8988T (cell line): ENCODE results near the gene SEMA3F.
"Not testable (repeated sequence)": the region's sequence is repeated elsewhere in the genome, so short reads cannot be mapped to it uniquely, and the experiment has no call there.

Source experiments
- DNase-seq: peaks from one replicate; pipeline ENCODE4 v3.0.0; 2011

Gene SEMA3F

DNA sequence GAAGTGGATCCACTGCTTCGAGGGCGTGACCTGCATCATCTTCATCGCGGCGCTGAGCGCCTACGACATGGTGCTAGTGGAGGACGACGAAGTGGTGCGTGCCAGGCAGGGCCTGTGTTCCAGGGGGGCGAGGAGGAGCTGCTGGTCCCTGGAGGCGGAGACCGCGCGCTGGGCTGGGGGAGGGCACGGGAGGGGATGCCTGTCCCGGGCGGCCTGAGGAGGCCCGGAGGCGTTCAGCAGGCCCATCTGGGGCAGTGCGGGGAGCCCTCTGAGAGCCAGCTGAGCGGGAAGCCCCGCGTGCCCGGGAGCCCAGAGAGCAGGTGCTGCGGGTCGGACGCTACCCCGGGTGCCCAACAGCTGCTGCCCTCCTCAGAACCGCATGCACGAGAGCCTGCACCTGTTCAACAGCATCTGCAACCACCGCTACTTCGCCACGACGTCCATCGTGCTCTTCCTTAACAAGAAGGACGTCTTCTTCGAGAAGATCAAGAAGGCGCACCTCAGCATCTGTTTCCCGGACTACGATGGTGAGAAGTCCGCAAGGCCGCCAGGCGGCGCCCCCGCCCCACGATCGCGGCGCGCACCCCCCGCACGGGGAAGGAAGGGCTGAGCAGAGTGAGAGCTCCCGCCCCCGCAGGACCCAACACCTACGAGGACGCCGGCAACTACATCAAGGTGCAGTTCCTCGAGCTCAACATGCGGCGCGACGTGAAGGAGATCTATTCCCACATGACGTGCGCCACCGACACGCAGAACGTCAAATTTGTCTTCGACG, 39.2 kb downstream of the SEMA3F start:
- peak; percentile 99 for DNase-seq

DNA sequence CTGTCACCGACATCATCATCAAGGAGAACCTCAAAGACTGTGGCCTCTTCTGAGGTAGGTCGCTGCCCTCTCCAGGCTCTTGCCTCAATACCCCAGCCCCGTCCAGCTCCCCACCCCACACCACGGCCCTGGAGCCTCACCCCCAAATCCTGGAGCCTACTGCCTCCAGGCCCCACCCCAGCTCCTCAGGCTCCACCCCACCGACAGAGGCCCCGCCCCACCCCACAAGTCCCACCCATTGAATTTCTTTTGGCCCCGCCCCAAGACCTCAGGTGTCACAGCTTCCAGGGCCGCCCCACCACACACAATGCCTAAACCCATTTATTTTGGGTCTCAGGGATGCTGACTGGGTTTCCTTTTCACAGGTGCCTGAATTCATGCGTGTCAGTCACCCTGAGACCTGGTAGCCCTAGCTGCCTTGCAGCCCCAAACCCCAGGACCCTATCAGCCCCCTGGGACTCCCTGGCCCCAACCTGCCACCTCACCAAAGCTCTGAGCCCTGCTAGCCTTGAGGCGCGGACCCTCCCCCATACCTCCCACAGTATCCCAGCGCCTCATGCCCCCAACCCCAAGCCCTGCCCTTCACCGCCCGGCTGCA, 39.9 kb downstream of the SEMA3F start:
- peak; percentile 95 for DNase-seq

DNA sequence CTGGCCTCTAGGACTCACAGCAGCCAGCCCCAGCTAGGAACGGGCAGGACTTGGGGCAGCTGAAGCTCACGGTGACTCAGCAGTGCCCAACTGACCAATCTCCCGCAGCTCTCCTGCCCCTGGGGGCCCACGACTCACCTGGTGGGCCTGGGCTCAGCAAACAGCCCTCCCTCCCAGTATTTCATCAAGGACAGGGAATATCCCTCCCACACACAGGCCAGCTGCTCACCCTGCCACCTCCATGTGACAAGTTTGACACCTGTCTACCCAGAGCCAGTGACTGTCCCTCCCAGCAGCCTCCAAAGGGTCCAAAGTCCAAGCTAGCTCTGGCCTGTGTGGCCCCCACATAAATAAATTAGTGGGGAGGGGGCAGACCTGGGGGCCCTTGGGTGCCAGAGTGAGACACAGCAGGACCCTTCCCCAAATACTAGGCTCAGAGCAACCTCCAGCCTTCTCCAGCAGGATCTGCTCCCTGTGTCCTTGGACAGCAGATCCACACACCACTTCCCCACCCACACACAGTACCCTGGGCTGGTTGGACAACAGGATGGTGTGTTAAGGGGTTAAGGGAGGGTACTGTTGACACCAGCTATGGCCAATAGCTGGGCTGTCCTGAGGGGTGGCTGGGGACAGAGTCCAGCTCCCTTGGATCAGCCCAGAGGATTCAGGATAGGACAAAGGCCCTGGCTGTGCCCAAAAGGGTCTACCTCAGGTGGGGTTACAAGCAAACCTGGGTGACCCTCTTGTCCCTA, 40.6 kb downstream of the SEMA3F start:
- DNase-seq = no peak

DNA sequence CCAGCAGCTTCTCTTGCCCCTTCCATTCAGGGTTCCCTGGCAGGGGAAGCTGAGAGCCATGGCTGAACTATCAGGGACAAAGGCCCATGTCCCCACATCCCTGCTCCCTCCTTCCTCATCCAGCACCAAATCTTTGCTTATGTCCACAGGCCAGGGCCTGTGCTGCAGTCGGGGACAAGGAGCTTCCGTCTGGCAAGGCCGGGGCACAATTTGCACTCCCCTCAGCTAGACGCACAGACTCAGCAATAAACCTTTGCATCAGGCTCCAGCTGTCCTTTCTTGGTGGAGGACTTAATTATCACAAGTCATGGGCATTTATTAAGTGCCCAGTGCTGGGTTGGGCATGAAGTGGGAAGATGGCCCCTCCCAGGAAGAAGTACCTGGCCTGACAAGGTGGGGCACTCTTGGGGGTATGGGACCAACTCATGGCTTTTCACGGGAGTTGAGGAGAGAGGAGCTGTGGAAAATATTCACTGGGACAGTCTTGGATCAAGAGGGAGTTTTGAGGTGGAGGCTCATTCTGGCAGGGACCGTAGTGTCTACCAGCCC, 41.2 kb downstream of the SEMA3F start:
- DNase-seq = no peak

DNA sequence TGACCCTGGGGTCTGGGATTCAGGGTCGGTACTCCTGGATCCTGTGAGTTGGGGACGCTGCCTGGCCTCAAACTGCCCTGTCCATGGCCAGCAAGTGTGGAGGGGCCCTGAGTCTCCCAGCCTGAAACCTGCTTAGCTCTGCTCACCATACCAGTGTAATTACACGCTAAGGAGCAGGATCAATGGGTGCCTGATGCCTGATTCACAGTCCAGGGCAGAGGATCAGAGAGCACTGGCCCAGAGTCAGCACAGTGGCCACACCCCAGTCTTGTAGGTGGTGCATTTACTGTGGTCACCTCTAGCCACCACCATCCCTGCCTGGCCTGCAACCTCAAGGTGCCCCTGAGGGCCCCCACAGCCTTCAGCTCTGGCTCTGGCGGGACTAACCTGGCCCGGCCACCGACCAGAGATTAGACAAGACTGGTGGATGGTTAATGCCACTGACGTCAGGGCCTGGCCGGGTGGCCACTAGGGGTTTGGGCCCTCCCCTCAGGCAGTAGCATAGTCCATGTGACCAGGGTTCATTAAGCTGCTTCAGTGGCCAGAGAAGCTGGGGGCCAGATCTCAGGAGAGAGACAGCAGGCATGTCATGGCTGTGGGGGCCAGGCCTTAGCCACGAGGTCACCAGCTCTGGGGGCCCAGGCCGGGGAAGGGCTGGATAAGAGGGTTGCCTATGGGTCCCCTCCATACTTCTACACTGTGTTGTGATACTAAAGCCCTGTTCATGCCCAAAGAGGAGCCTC, 46.6 kb downstream of the SEMA3F start:
- peak; percentile 74 for DNase-seq

DNA sequence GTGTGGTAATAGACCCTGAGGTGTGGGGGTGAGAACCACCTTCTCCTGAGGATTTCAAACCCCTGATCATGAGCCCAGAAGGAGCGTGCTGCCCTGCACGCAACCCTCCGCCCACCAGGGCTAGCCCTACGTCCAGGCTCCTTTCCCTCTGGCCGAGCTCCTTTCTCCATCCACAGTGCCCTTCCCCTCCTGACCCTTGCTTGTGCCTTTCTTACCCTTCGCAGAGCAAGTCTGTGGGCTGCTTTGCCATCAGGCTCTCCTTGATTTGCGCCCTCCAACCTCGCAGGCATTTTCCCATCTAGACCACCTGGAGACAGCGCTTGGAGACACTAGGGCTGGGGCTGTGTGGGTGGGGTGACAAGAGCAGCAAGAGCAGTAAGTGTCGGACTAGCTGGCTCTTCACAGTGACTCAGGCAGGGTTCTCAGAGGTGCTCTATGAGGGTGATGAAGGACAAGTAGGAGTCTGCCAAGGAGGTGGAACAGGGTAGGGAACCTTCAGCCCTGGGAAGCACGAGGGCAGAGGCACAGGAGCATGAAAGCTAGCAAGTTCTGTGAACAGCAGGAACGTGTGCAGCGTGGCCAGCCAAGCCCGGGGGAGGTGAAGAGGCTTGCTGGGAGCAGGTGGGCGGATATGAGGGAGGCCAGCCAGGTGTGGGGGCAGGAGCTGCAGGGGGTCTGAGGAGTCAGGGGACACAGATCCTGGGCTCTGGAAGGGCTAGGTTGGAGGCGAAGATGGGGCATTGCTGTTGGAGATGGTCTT, 47.4 kb downstream of the SEMA3F start:
- no peak for DNase-seq

DNA sequence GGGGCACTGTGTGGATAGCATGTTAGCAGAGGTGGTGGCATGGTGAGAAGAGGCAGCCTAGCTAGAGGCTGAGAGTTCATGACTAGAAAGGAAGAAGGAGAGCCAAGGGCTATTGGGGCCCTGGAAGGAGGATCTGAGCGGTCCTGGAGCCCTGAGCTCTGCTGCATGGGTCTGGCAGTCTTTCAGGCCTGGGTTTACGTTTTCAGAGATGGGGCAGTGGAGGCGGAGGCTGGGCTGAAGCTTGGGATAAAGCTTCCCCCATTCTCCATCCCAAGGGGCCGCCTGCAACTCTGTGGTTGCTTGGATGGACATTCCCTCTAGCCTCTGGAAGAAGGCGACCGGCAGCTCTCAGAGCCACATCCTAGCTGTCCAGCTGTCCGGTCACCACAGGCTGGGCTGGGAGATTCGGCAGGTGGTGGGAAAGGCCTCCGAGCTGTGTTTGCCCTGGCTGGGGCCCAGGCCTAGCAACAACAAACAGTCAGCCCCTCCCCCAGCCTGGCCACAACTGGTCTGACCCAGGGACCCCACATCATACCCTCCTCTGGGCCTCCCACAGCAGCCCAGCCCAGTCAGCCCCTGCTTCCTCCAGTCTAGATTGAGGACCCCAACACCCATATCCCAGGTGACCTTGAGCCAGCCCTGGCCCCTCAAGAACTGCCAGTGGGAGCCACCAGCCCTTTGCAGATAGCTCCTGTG, 48.1 kb downstream of the SEMA3F start:
- no peak for DNase-seq

DNA sequence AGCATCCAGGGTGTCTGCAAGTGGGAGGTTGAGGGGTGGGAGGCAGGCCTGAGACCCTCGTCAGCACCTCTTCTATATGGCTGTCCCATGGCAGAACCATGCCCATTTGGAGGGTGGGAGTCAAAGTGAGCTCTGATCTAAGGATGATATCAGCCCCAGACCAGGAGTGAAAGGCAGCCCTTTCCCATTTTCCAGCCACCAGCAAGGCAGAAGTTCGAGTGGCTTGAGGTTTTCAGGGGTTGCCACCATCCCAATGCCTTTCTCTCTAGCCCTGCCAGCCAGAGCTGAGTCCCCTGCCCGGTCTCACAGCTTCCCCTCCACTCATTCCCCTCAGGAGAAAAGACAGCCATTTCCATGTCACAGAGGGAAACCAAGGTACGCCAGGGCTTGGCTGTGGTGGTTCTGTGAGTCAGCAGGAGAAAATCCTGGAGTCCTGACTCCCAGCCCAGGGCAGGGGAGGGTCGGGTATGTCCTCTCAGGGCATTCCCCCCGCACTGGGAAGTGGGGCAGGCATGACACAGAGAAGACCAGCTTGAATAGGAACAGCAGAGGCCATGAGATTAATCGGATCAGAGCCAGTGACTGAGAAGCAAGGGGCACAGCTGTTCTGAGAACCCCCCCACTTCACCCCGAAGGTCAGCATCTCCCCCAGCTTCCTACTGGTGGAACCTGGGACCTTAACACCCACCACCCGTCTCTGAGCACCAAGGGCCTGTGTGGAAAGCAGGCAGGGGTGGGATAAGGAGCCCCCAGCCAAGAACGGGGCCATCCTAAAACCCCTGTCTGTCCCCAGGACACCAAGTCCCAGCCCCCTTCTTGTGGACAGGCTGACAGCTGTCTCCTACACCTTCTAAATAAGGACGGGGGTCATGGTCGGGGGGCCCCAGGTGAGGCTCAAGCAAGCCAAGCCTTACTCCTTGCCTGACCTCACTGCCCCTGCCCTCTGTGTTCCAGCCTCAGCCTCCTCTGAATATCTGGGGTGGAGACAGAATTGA, 49.0 kb downstream of the SEMA3F start:
- DNase-seq = no peak

DNA sequence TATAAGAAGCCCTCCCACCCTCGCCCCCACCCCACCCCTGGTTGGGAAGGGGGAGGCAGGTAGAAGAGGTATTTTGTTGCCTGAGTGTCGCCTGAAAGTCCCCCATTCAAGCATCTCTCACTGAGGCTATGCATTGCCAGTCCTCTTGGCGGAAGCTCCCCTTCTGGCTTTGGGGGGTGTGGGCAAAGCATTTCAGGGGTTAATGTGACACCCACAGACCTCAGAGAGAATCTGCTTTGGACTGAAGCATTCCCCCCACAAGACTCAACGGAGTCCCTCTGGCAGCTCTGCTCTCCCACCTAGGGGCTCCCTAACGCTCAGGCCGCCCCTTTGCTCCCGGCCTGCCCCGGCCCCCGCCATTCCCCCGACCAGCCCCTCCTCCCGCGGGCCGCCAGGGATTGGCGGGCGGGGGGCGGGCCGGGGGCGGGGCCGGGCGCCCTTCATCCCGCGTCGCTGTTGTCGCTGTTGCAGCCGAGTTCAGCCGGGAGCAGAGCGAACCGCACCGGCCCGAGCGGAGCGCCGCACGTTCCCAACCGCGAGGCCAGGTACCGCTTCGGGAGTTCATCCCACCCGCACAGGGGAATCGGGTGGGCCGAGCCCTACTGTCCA, 49.8 kb downstream of the SEMA3F start, which contains the start of gene SLC38A3:
SLC38A3 (plus strand) TSS at position 468 of the 609 bp plus-strand sequence. CDS start 8,929 bp downstream, outside the sequence.
- DNase-seq = no peak

DNA sequence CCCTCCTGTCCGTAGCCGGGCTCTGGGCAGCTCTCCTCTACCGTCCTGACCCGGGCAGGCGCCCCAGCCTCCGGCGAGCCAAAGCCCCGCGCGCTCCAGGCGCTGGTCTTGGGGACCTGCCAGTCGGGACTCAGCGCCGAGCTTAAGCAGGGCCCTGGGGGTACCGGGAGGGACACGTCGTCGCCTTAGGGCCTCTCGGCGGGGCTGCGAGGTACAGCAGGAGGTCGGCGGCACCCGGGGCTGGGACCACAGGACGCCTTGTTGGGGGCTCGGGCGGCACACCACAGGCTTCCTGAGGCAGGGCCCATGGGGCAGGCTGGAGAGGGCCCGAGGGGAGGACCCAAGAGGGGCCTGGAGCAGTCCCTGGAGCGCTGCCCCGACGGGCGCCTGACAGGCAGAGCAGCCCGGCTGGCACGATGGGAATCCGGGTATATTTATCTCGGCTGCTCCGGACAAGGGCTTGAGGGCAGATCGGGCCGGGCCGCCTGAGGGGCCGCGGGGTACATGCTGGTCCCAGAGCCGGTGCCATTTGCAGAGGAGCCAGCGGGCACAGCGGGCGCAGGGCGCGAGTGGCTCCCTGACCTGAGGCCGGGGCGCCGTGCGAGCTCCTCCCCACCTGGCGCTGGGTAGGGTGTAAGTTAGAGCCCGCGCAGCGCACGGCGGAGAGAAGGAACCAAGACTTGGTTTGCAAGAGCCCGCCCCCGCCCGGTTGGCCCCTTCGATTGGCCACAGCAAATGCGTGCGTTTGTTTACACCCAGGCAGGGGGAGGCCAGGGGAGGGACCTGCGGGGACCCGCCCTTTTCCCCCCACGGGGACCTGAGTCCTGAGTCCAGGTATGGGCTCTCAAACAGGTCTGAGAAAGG, 50.5 kb downstream of the SEMA3F start:
- DNase-seq = no peak

DNA sequence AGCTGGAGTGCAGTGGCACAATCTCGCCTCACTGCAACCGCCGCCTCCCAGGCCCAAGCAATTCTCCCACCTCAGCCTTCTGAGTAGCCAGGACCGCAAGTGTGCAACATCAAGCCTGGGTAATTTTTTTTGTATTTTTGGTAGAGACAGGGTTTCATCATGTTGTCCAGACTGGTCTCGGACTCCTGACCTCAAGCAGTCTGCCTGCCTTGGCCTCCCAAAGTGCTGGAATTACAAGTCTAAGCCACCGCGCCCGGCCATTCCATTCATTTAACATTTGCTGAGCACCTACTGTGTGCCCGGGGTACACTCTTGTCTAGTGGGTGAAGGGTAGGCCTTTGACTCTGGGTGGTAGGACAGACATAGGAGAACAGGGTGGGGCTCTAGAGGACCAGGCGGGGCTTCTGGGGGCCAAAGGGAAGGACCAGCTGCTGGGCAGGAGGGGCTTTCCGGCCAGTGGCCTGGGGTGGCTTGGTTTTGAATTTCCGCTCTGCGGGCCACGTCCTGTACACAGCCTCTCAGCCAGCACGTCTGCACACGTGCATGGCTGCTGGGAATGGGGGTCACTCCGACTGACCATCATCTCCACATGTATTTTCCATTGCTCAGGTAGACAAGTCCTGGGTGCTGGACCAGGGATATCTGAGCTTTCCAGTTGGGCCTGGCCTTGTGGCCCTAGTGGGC, 52.4 kb downstream of the SEMA3F start:
- DNase-seq = no peak

DNA sequence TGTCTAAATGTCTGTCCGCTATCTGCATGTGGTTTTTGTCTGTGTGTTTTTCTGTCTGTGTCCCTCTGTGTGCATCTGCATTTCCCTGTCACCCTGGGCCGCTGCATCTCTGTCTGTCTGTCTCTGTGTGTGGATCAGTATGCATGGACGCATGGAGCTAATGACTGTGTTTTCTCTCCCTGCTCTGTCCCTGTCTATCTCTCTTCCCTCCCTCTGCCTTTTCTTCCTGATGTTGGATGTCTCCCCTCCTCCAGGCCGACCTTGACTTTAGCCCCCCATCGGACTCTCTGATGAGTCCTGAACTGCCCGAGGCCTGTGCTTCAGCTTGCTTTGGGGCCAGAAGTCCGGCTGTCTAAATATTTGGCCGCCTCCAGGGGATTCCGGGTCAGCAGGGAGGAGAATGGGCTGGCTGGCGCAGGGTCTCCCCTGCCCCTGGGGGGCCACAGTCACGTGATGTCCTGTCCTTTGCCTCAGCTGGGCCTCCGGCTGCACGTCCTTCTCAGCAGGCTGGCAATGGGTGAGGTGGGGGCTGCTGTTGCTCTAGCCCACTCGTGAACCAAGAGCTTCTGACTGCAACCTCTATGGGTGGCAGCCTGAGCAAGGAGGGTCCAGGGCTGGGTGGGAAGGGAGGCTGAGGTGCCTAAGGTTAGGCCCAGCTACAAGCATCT, 53.7 kb downstream of the SEMA3F start:
- no peak for DNase-seq

DNA sequence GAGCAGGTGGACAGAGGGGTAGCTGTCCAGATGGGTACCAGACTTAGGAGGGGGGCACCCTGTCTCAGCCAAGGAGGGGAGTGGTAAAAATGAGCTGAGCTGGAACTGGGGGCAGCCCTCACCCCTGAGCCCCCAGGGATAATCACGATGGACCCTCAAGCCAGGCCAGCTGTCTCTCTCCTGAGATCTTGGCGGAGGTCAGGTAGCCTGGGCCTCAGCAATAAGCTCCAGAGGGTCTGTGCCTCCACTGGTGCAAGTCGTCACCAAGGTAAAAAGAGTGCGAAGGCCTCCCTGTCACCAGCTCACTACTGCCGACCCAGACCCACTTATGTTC, 55.0 kb downstream of the SEMA3F start:
- no peak for DNase-seq

DNA sequence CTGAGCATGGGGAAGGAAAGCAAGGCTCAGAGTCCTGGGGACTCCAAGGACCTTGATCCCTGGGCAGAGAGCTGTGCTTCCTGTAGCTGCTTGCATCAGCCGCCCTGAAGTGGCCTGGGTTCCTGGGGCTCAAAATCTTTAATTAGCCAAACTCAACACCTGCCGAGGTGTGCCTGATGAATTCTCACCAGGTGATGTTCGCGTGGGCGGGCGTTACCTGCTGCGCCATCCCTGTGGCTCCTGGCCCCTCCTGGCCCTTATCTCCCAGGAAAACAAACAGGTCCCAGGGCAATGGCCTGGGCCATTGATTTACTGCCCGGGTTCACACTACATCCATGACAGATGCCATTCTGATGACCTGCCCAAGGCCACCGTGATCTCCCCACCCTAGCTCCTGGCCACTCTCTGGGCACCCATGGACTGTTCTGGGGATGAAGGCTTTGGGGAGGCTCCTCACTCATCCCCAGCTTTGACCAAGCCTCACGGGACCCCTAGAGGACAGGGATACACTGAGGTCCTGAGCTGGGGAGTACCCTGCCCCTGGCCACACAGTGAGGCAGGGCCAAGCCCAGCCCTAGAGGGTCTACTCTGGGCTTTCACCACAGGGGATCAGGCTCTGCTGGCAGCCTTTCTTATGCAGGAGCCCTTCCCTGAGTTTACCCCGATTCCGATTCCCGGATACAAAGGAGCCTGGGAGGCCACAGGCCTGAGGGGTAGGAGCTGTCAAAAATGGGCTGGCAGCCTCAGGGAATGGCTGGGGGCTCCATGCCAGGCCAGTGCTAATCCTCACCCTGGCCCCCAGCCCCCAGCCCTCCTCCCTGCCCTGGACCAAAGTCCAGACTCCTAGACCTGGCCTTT, 55.6 kb downstream of the SEMA3F start:
- no peak for DNase-seq

DNA sequence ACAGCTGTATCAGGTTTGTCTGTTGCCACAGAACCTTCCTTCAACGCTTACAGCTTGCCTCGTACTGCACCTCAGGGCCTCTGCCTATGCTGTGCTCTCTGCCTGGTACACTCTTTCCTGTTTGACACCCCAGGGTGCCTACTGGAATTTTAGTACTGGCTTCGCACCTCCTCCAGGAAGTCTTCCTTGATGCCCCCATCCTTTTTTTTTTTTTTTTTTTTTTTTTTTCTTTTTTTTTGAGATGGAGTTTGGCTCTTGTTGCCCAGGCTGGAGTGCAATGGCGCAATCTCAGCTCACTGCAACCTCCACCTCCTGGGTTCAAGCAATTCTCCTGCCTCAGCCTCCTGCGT, 56.2 kb downstream of the SEMA3F start:
- not testable (repeated sequence) for DNase-seq

DNA sequence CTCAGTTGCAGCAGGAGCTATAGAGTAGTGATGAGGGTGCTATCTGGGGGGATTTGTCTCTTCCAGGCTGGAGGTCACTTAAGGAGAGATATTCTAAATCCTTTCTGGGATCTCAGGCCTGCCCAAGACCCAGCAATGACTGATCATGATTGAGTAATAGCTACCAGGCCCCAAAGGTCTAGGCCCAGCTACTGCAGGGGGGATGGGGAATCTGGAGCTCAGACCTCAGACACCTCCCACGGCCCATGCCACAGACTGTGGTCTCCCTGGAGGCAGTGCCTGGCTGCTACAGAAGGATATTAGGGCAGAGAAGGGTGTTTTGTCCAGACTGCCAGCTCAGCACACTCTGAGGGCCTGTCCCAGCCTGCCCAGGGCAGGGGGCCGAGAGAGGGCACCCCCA, 56.8 kb downstream of the SEMA3F start:
- no peak for DNase-seq

DNA sequence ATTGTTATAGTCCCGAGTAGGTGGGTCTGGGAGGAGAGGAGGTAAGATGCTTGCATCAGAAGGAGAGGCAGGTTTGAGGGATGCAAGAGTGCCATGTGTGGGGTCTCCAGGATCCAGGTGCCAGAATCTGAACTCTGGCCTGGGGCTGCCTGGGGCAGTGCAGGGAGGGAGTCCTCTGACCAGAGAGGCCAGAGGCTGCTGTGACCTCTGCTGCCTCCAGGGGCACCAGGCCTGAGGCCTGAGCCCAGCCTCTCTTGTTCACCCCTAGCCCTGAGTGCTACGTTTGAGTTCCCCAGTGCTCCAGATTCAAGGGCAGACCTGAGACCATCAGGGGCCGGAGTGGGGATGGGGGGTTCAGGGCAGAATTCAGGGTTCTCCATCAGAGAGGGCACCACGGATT, 57.4 kb downstream of the SEMA3F start:
- no peak for DNase-seq
